Skeletal muscle tissue (tissue), 4 donors: ENCODE results near the gene SLC1A2. TPM values are rescaled to one million over a fixed set of nuclear protein-coding genes. Genes with fewer than 3 reads are reported as not detected.

Source experiments
- H3K27ac ChIP-seq: one replicate; pipeline ENCODE4 v1.7.0; 2013; ENCODE audit warnings: mild to moderate bottlenecking, low read depth, low read length, inconsistent platforms
- H3K27me3 ChIP-seq, 3 donors: one replicate each; pipeline ENCODE4 v1.7.0; 2013; ENCODE audit warnings: low read length in 3 of 3; ENCODE audit not compliant: control insufficient read depth in 3 of 3, insufficient read depth in 3 of 3
- H3K36me3 ChIP-seq, 3 donors: one replicate each; pipeline ENCODE4 v1.7.0; 2013; ENCODE audit warnings: low read length in 3 of 3; ENCODE audit not compliant: control insufficient read depth in 3 of 3, insufficient read depth in 3 of 3
- H3K4me1 ChIP-seq, 3 donors: one replicate each; pipeline ENCODE4 v1.7.0; 2013; ENCODE audit warnings: low read length in 3 of 3, mild to moderate bottlenecking in 3 of 3; ENCODE audit not compliant: control insufficient read depth in 3 of 3, insufficient read depth in 3 of 3
- H3K4me3 ChIP-seq, 3 donors: one replicate each; pipeline ENCODE4 v1.7.0; 2013; ENCODE audit warnings: low read length in 3 of 3
- H3K9ac ChIP-seq, 3 donors: one replicate each; pipeline ENCODE4 v1.7.0; 2013; ENCODE audit warnings: low read length in 3 of 3, mild to moderate bottlenecking in 3 of 3, moderate library complexity in 2 of 3, low read depth in 1 of 3
- H3K9me3 ChIP-seq, 3 donors: one replicate each; pipeline ENCODE4 v1.7.0; 2013; ENCODE audit warnings: low read length in 3 of 3; ENCODE audit not compliant: control insufficient read depth in 3 of 3
- total RNA-seq: library from RNA; depleted of rRNA; stranded (reverse); fragments of >200 nt; gene quantifications from one replicate; pipeline ENCODE4 v1.2.3, GENCODE V29; 2014
- donor health status: Osteomylitis.

The SLC1A2 gene
- total RNA-seq, 1 donor from 2014 or later, result 1.6 TPM

- Histone ChIP-seq H3K27me3 (no peaks in the 10 kb centered on the region), H3K36me3 (no peaks in the 10 kb centered on the region), H3K9ac (no peak overlapping the region), H3K9me3 (no peaks in the 10 kb centered on the region), H3K4me1 (no peaks in the 10 kb centered on the region), H3K4me3 (no peak overlapping the region), H3K27ac (no peak overlapping the region)
These were observed 123.6 kb downstream of the SLC1A2 start for GRCh38 chr11:35295751-35296150.

DNA sequence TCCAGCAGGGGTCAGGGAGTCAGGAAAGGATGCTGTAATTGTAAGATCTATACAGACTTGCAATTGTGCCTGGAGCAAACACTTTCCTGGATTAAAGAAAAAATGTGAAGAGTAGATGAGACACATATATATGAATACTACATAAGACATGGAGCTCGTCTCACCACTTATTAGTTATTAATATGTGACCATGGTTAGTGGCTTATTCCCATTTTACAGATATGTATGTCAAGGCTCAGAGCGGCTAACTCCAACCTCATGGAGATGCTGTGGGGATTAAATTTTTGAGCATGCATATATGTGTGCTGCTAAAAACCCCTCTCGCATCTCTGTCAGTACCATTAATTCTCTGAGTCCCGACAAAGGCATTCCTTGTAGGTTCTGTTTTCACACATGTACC lies 125.7 kb downstream of the SLC1A2 start:
- Histone ChIP-seq H3K4me3 (no peak overlapping the region), H3K36me3 (no peaks in the 10 kb centered on the region), H3K27ac (no peak overlapping the region), H3K4me1 (no peaks in the 10 kb centered on the region), H3K9ac (no peak overlapping the region), H3K9me3 (no peaks in the 10 kb centered on the region), H3K27me3 (no peaks in the 10 kb centered on the region)

GRCh38 chr11:35293035-35293434 lies 126.3 kb downstream of the SLC1A2 start:
- H3K9me3 ChIP-seq, result no peaks in the 10 kb centered on the region
- H3K4me3 ChIP-seq, result no peak overlapping the region
- no peaks in the 10 kb centered on the region for H3K36me3 ChIP-seq
- no peaks in the 10 kb centered on the region for H3K27me3 ChIP-seq
- no peak overlapping the region for H3K9ac ChIP-seq
- no peaks in the 10 kb centered on the region for H3K4me1 ChIP-seq
- H3K27ac ChIP-seq, result no peak overlapping the region

DNA sequence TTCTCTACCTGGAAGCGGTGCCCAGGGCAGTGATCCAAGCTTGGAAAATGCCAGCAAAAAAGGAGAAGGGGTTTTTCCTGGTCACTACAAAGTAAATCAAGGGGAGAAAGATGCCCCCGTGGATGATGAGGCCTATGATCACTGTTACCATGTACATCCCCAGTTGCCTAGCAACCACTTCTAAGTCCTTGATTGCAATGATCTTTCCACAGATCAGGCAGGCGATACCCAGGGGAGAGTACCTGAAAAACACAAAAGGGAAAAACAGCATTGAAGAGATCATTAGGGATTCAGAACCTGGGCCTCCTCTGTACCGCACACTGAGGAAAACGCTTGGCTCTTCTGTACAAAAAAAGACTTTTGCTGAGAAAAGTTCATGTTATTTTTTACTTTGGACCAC lies 127.1 kb downstream of the SLC1A2 start:
- Histone ChIP-seq H3K27ac (no peak overlapping the region), H3K9ac (no peak overlapping the region), H3K36me3 (no peaks in the 10 kb centered on the region), H3K4me1 (no peaks in the 10 kb centered on the region), H3K9me3 (no peaks in the 10 kb centered on the region), H3K27me3 (no peaks in the 10 kb centered on the region), H3K4me3 (no peak overlapping the region)

DNA sequence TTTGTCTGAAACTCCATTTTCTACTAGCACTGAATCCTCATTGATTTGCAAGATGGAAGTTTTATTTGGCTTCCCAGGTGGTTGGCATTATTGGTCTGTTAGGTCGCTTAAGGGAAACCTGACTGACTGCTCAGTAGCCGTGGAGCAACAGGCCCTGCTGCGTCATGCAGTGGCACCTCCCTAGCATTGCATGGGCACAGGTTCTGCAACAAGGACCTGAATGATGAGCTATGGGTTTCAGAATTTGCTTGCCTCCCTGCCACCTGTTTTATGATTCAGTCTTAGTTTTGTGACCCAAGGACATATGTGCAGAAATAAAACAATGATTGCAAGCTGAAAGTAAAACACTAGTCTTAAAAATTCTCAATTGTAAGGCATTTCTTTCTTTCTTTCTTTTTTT lies 128.5 kb downstream of the SLC1A2 start:
- H3K27me3 ChIP-seq, result no peaks in the 10 kb centered on the region
- H3K9me3 ChIP-seq, result no peaks in the 10 kb centered on the region
- no peaks in the 10 kb centered on the region for H3K4me1 ChIP-seq
- no peak overlapping the region for H3K4me3 ChIP-seq
- H3K36me3 ChIP-seq, result no peaks in the 10 kb centered on the region
- H3K9ac ChIP-seq, result no peak overlapping the region
- no peak overlapping the region for H3K27ac ChIP-seq

GRCh38 chr11:35289821-35290220 lies 129.5 kb downstream of the SLC1A2 start:
- no peaks in the 10 kb centered on the region for H3K27me3 ChIP-seq
- no peak overlapping the region for H3K27ac ChIP-seq
- no peaks in the 10 kb centered on the region for H3K36me3 ChIP-seq
- H3K4me3 ChIP-seq, result no peak overlapping the region
- H3K9ac ChIP-seq, result no peak overlapping the region
- no peaks in the 10 kb centered on the region for H3K4me1 ChIP-seq
- no peaks in the 10 kb centered on the region for H3K9me3 ChIP-seq

DNA sequence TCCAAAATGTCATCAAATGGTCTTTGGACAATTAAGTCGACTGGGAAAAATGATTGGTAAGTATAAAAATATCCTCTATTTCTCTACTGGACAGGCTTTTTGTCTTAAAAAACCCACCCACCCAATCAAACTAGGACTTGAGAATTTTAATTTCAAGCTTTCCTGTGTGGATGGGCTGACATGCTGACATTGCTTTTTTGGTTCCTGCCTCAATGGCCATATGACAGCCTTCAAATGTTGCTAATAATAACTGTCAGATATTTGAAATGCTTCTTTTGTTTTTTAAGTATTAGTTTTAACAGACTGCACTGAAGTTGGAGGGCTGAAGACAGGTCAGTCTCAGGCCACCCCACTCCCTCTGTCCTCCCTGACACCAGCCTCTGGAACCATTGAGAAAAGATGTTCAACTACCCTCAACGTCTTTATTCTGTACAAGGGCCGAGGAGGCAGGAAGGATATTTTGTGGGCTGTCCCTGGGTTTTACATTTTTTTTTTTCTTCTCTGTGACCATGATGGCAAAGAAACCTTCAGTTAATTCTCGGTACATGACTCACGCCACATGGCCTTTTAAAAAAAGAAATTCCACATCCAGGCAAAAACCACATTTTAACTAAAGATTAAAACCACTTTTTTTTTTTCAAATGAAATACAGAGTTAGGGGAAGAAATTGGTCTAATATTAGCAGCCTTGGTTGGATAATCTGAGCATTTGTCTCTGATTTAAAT lies 130.4 kb downstream of the SLC1A2 start:
- H3K27me3 ChIP-seq, result no peaks in the 10 kb centered on the region
- no peak overlapping the region for H3K9ac ChIP-seq
- H3K27ac ChIP-seq, result no peak overlapping the region
- no peaks in the 10 kb centered on the region for H3K4me1 ChIP-seq
- H3K36me3 ChIP-seq, result no peaks in the 10 kb centered on the region
- H3K4me3 ChIP-seq, result no peak overlapping the region
- H3K9me3 ChIP-seq, result no peaks in the 10 kb centered on the region

GRCh38 chr11:35288309-35288708 lies 131.0 kb downstream of the SLC1A2 start:
- no peaks in the 10 kb centered on the region for H3K27me3 ChIP-seq
- H3K4me3 ChIP-seq, result no peak overlapping the region
- H3K4me1 ChIP-seq, result no peaks in the 10 kb centered on the region
- H3K27ac ChIP-seq, result no peak overlapping the region
- H3K36me3 ChIP-seq, result no peaks in the 10 kb centered on the region
- H3K9me3 ChIP-seq, result no peaks in the 10 kb centered on the region
- H3K9ac ChIP-seq, result no peak overlapping the region

GRCh38 chr11:35287344-35287890 lies 131.9 kb downstream of the SLC1A2 start:
- Histone ChIP-seq H3K9me3 (no peaks in the 10 kb centered on the region), H3K9ac (no peak overlapping the region), H3K4me1 (no peaks in the 10 kb centered on the region)

DNA sequence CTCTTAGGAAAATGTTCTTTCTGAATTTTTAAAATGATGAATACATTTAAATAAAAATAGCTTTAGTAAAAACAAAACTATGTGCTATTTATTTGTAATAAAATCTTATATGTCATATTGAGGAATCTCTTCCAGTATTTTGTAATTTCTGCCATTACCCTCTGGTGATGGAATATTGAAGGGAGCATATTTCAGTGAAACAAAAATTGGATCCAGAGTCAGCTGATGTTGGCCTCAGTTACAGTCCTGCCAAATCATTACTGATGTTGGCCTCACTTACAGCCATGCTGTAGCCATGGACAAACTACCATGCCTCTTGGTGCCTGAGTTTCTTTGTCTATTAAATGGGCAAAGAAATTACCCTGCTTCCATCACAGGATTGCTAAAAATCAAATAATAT lies 133.2 kb downstream of the SLC1A2 start:
- Histone ChIP-seq H3K9ac (no peak overlapping the region), H3K9me3 (no peaks in the 10 kb centered on the region), H3K36me3 (no peaks in the 10 kb centered on the region), H3K4me3 (no peak overlapping the region), H3K4me1 (peaks cover 0 to 5% (median 0%) of the 10 kb centered on the region in 3 donors), H3K27ac (no peak overlapping the region), H3K27me3 (no peaks in the 10 kb centered on the region)

More at GRCh38 chr11:35287344-35287890, 131.9 kb downstream of the SLC1A2 start:
- H3K27me3 ChIP-seq, result no peaks in the 10 kb centered on the region
- H3K36me3 ChIP-seq, result no peaks in the 10 kb centered on the region
- H3K27ac ChIP-seq, result no peak overlapping the region
- no peak overlapping the region for H3K4me3 ChIP-seq
